Skeletal muscle cell (primary cell): ENCODE measurements around the gene AP3B2.

ENCODE experiments used
- DNase-seq: peaks from one replicate; pipeline ENCODE4 v3.0.0-alpha.2; 2010; ENCODE audit warnings: low read depth
- H3K4me3 ChIP-seq: 2 replicates; pipeline ENCODE4 v1.5.1; 2011; ENCODE audit warnings: low read depth, mild to moderate bottlenecking, control low read depth, low read length, moderate library complexity

The AP3B2 gene

DNA sequence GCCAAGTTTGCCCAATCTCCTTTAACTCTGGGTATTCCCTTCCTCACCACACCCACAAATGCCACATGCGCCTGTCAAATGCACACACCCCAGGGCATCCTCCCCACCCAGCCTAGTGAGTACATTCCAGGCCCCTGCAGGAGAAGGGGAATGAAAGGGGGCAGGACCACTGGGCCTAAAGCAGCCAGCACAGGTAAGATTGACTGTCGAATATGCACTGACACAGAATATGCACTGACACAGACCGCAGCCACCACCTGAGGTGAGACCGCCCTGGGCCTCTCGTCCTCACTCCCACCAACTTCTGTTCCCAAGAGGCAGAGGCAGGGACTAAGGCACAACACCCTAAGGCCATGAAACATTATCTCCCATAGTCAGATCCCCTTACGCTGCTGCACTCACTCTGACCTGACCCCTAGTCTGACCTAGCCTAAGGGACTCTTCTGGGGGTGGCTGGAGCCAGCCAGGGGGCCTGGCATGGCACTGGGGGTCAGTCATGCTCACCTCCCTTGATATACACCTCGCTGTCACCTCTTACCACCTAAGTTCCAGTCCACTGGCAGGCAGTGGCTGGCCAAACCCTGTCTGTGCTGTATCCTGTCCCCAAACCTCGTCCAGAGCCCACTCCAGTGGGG, 10.8 kb downstream of the AP3B2 start:
- H3K4me3 ChIP-seq, result no peak overlapping the region
- DNase-seq, result no peak

DNA sequence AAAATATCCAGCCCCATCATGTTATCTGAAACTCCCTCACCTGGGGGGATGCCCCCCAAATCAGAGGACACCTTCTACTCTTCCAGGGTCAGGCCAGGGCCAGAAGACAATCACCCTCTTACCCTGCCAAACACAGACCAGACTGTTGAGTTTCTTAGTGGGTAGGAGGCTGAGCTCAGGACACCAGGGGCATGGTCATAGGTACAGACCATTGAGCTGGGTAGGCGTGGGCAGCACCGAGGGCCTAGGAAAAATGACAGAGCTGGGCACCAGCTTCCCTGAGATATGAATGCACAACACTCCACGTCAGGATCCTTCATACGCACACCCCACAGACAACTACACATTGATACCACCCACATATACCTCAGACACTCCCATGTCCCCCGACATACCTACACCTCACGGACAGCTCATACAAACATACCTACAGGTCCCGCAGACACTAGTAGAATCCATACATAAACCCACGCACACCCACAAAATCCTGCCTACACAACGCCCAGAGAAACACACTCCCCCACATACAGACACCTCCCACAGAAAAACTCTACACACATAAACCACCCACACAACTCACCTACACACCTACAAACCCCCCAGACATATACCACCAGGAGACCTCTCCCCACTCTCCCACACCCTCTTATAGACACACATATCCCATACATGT, 11.8 kb downstream of the AP3B2 start:
- DNase-seq, result no peak
- no peak overlapping the region for H3K4me3 ChIP-seq

DNA sequence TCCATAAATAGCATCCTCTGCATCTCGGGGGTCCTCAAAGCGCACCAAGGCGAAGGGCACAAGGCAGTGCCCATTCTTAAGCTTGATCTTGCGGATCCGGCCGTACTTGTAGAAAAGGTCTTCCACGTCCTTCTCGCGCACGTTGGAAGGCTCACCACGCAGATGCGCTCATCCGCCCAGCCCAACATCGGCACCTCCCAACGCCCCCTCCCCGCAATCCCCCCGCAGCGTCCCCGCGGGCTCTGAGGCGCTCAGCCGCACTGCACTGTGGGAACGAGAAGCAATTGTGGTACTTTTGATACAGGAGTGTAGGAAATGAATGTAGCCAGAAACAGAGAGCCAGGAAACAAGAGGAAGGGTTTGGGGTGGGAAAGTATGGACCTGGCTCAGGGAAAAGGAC, 17.5 kb downstream of the AP3B2 start:
- H3K4me3 ChIP-seq, result no peak overlapping the region
- DNase-seq, result no peak

DNA sequence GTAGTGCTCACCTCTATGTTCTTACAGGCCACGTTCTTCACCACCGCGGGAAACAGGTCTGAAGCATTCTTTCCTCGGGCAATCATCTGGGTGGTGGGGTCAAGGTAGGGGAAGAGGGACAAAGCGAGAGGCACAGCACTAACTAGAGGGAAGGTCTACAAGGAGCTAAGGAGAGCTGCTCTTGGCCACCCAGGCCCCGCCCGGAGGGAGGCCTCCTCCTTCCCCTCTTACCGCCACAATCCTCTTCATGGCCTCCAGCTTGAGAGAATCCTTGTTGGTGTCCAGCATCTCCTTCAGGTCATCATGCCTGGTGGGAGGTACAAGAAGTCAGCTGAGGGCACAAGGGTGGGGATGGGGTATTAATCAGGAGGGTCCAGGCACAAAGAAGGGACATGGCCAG, 20.5 kb downstream of the AP3B2 start:
- DNase-seq, result no peak
- no peak overlapping the region for H3K4me3 ChIP-seq

DNA sequence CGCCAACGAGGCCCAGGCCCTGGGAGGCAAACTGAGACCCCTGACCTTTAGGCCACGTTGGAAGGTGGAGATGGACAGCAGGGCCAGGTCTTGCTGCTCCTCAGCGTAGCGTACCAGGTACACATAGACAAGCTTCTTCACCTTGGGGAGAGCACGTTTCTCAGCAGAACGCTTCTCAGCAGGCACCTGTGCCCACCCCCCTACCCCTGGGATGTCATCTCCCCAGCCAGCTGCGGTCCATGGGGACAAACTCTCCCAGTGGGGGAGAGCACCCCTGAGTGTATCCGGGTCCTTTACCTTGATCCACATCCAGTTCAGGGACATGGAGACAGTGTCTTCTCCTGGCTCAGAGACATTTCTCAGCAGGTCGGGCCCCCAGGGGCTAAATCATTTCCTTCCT, 21.0 kb downstream of the AP3B2 start:
- no peak overlapping the region for H3K4me3 ChIP-seq
- DNase-seq, result no peak

DNA sequence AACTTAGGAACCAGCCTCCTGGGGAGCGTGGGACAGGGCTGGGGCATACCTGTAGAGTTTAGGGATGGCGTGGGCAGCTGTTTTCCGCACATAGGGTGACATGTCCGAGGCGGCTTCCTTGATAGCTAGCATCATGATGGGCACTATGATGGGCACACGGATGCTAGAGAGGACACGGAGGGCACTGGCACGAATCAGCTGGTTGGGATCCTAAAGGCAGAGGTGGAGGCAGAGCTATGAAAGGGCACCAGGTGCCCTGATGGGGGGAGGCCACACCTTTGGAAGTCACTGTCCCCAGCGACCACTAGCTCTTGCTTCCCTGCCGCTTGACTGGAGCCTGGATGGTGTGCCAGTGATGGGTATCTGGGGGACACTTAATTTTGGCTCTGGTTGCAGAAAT, 28.3 kb downstream of the AP3B2 start:
- H3K4me3 ChIP-seq, result no peak overlapping the region
- DNase-seq, result no peak

DNA sequence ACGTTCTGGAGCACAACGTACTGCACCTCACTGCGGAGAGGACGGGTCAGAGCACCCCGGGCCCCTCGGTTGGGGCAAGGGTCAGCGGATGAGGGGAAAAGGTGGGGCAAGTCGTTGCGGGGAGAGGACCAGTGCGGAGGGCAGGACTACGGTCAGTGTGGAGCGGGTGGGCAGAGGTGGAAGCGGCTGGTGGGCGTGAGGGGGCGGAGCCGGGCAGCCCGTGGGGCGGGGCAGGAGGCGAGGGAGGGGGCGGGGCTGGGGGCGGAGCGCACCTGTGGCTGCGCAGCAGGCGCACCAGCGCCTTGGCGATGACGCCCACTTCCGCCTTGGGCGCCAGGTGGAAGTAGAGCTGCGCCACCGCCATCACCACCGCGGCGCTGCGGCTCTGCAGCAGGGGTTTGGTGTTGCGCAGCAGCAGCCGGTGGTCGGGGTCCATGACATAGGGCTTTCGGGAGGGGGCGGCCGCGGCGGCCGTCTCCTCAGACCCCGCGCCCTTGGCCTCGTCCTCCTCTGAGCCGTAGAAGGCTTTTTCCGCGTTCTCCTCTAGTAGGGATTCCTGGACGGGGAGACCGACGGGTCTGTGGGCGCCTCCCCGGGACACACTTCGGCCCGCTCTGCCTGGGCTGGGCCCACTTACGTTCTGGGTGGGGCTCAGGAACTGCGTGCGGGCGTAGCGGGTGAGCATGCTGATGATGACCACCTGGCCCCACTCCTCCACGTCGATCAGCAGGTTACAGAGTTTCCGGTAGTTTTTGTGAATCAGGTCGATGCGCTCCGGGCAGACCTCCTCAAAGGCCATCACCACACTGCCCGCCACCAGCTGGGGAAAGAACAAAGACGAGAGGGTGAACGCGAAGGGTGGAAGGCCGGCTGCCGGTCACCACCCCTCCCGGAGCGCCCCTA, 29.2 kb downstream of the AP3B2 start:
- no peak overlapping the region for H3K4me3 ChIP-seq
- no peak for DNase-seq

DNA sequence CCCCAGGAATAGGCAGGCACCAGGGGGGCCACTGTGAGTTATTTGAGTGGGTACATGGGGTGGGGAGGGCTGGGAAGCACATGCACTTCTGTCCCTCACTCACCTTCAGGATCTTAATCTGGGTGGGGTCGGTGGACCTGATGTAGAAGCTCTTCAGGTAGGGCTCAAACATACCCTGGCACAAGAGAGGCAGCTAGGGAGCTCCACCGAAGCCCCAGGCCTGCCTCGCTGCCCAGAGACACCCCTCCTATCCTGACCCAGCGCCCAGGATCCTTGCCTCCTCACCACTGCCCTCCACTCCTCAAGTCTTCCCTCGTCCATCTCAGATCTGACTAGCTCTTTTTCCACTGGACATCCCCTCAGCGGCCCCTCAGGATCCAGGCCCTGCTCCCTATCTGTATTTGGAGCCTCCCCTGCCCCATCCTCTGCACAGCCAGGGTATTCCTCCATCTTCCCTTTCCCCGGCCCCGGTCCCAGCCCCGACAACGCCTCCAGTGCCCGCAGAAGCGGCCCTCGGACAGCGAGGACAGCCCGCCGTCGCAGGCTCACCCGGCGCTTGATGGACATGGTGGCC, 30.0 kb downstream of the AP3B2 start:
- no peak overlapping the region for H3K4me3 ChIP-seq

DNA sequence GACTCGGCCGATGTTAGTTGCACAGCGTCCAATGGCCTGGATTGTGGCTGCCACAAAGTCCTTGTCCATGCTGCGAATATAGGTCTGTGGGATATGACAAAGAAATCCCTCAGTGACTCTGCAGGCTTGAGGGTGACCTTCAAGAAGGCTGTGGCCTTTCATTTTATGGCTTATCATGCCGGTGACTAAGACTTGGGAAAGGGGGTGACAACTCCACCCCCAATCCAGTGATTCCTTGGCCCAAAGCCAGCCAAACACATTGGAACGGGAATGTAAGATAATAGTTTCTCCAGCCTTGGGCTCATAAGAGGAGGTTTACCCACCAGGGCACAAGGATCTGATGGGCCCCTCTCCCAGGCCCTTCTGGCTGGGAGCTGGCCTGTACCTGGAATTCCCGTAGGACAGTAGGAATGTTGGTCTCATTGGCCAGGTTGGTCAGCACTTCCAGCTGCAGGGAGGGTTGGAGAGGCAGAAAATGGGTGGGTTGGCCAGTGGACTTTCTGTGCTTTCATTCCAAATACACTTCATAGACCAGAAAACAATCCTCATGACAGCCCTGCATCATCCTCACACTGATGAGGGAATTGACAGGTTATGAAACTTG, 31.9 kb downstream of the AP3B2 start:
- no peak for DNase-seq
- H3K4me3 ChIP-seq, result no peak overlapping the region

More for the DNA sequence above, 30.0 kb downstream of the AP3B2 start:
- no peak for DNase-seq

DNA sequence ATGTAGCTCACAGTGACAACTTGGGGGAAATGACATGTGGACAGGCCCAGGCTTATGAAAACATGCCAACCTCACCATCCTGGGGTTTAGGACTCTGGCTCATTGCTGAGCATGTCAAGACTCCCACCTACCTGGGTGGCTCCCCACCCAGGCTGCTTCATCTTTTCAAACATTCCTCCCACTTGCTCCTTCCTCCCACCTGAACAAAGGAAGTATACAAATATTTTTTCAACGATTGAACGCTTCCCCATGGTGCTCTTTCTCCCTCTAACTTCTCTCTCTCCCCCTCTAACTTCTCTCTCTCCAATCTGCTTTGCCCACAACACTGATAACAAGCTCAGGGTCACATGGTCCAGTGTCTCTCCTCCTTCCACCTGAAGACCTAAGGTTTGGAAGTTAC, 34.8 kb downstream of the AP3B2 start:
- DNase-seq, result no peak
- H3K4me3 ChIP-seq, result no peak overlapping the region

DNA sequence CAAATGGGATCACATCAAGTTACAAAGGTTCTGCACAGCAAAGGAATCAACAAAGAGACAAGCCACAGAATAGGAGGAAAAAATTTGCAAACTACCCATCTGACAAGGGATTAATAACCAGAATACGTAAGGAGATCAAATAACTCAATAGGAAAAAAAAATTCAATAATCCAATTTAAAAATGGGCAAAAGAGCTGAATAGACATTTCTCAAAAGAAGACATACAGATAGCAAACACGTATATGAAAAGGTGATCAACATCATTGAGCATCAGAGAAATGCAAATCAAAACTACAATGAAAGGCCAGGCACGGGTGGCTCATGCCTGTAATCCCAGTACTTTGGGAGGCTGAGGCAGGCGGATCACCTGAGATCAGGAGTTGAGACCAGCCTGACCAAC, 39.0 kb downstream of the AP3B2 start:
- no peak overlapping the region for H3K4me3 ChIP-seq
- DNase-seq, result no peak

DNA sequence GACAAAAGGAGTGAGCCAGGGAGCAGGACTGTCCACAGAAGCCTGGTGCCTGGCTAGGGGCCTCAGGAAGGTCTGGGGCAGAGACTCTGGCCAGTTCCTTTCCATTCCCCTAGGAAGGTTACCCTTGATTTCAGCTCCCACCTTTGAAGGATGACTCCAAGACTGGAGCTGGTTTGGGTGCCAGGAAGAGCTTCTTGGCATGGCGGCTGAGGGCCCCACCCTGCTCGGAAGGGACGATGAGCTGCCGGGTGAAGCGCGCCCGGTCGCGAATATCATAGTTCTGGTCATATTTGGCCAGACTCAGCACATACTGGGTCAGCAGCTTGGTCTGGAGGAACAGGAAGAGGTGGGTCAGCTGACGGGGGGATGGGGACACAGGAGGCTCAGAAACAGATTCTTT, 43.1 kb downstream of the AP3B2 start:
- no peak overlapping the region for H3K4me3 ChIP-seq
- DNase-seq, result no peak

DNA sequence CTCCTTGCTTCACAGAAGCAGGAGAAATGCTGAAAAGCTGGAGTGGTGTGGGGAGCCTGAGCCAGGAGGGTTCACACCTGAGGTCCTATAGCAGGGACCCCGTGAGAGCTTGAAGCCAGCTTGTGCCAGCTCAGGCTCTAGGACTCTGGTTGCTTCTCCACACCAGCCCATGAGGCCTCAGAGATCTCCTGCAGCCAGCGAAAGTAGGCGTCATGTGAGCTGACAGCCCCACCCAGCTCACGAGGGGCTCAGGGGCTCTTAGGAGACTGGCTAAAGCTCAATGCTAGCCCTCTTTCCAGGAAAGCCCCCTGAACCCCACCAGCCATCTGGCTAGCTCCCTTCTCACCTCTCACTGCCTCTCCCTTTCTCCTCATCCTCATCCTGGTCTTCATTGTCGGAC, 45.7 kb downstream of the AP3B2 start:
- no peak overlapping the region for H3K4me3 ChIP-seq
- no peak for DNase-seq

DNA sequence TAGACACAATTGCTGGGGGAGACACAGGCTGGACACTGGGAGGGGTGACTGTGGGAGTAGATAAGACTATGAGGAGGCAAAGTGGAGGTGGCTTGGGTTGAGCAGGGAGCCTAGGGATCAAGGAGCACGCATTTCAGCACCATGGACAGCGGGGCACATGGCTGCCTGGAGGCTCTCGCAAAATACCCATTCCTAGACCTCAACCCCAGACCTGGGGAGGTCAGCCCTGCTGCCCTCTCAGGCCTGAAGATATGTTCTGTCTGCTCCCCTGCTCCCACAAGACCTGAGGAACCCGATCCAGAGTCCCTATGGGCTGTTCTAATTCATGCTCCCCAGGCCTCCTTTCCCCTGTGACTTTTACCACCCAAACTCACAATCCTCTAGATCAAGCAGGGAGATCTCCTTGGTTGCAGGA, 46.5 kb downstream of the AP3B2 start:
- peak; percentile 4 for DNase-seq
- H3K4me3 ChIP-seq, result no peak overlapping the region

DNA sequence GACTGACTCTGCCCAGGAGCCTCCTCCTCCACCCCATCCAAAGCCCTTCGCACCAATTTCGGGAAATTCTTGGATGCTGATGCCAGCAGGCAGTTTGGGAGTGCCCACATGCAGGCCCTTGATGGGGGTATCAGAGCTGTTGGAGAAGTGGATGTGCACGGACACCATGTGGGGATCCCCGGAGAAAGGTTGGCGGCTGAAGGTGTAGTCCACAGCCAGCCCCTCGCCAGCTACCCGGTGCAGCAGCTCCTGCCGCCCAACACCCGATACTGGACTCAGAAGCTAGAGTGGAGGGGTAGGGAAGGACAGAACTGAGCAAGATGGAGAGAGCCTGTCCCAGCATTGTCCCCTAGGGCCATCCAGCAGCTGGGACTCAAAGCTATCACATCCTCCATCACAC, 47.0 kb downstream of the AP3B2 start:
- no peak overlapping the region for H3K4me3 ChIP-seq
- no peak for DNase-seq

DNA sequence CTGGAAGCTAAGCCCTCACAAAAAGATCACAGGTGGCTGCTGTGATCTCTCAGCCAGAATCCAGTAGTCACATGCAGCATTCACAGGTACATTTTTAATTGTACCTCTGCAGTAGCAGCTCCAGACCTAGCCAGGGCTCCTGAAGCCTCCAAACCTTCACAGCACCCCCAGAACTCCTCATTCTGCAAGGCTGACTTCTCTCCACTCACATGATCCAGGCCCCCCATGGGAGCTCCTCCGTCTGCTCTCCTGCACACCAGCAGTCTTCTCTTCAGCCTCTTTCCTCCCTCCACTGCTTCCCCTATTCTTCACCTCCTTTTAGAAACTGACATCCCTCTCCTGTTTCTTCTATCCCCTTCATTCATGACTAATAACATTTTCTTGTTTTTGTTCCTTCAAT, 49.3 kb downstream of the AP3B2 start:
- DNase-seq, result no peak
- no peak overlapping the region for H3K4me3 ChIP-seq

DNA sequence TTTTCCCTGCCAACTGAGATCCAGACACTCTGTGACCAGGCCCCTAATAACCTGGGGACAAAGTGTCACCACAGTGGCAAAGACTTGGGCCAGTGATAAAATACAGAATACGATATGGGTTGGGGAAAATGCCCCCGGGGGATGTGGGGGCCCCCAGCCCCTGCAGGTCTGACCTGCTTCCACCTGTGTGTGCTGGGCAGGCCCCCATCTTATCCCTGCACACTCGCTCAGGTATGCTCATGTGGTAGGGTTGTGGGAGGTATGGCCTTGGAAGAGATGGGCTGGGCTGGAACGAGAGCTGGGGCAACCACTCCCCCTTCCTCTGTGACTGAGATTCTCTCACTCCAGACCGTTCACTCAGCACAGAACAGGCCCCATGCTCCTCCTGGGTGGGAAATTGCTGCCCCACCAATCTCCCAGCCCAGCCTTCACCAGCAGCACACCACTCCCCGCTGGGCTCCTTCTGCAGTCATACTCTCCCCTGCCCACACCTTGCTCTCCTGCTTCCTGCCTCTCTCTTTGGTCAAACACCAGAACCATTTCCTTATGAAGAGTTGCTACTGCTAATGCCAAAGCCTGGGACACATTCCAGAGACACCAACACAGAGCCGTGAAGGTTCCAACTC, 52.9 kb downstream of the AP3B2 start:
- no peak for DNase-seq
- H3K4me3 ChIP-seq, result no peak overlapping the region

DNA sequence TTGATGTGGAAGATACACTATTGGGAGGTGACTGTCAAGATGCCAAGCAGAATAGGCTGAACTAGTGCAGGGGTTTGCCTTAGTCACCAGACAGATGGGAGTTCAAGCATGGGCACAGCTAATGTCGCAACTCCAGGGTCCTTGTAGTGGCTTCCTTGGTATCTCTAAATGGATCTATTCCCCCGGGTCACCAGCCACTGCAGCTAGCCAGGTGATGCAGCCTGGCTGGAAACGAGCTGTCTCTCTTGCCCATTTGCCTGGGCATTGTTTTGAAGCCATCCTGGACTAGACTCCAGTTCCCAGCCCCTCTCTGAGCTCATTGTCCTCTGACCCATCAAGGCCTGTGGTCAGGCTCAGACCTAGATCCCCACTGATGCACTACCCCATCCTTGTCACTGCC, 54.1 kb downstream of the AP3B2 start:
- no peak for DNase-seq
- no peak overlapping the region for H3K4me3 ChIP-seq

DNA sequence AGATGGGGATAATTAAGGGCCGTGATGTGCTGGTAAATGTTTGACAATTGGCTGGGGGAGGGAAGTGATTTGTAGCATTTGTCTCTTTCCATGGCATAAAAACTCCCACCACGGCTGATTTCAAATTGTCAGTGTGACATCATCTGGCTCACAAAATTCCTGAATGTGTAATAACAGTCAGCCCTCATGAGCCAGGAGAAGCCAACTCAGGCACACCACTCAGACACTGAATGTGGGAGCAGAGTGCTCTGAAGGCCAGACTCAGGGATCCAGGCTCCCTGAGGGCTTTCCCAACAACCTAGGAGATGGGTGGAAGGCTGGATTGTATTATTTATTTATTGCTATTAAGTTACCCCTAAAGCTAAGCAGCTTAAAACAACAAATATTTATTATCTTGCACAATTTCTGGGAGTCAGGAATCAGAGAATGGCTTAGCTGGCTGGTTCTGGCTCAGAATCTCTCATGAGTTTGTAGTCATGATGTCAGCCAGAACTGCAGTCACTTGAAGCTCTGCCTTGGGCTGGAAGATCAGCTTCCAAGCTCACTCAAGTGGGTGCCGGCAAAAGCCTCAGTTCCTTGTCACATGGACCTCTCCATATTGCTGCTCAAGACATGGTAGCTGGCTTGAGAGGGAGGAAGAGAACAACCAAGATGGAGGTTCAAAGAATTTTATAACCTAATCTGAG, 56.0 kb downstream of the AP3B2 start:
- no peak overlapping the region for H3K4me3 ChIP-seq
- DNase-seq, result no peak
